Spleen (tissue), 11 donors: ENCODE results near the gene C15orf62. TPM values are rescaled to one million over a fixed set of nuclear protein-coding genes. Genes with fewer than 3 reads are reported as not detected.

Experiments
- DNase-seq: peaks from one replicate; pipeline ENCODE4 v3.0.0-alpha.2; 2020
- H3K27ac ChIP-seq, 8 donors: fragments of 200-600 bp; sonication (generic) in 7 of 8; 1 replicate in 4 of 8; 2 replicates in 4 of 8; pipeline versions ENCODE4 v1.5.0 to v1.8.0; 2016 to 2021; ENCODE audit warnings: inconsistent platforms in 4 of 8, mild to moderate bottlenecking in 4 of 8, moderate library complexity in 1 of 8
- H3K27me3 ChIP-seq, 7 donors: fragments of 200-600 bp; sonication (generic) in 6 of 7; replicated peaks in 1 of 7; 1 replicate in 4 of 7; 2 replicates in 3 of 7; pipeline versions ENCODE4 v1.5.0 to v1.8.0; 2016 to 2021; ENCODE audit warnings: inconsistent platforms in 3 of 7, mild to moderate bottlenecking in 1 of 7
- H3K36me3 ChIP-seq, 6 donors: fragments of 200-600 bp; sonication (generic) in 5 of 6; 1 replicate in 4 of 6; 2 replicates in 2 of 6; pipeline versions ENCODE4 v1.5.0 to v1.8.0; 2016 to 2021; ENCODE audit warnings: inconsistent platforms in 2 of 6
- H3K4me1 ChIP-seq, 6 donors: fragments of 200-600 bp; sonication (generic) in 5 of 6; 1 replicate in 3 of 6; 2 replicates in 3 of 6; pipeline versions ENCODE4 v1.5.0 to v1.8.0; 2016 to 2021; ENCODE audit warnings: inconsistent platforms in 3 of 6
- H3K4me3 ChIP-seq, 8 donors: fragments of 200-600 bp; sonication (generic) in 7 of 8; 1 replicate in 4 of 8; 2 replicates in 4 of 8; pipeline versions ENCODE4 v1.5.0 to v1.8.0; 2016 to 2021; ENCODE audit warnings: inconsistent platforms in 4 of 8, mild to moderate bottlenecking in 4 of 8, moderate library complexity in 2 of 8
- H3K9me3 ChIP-seq, 8 donors: fragments of 200-600 bp; sonication (generic) in 7 of 8; 1 replicate in 4 of 8; 2 replicates in 4 of 8; pipeline versions ENCODE4 v1.5.0 to v1.8.0; 2016 to 2021; ENCODE audit warnings: inconsistent platforms in 4 of 8
- POLR2A ChIP-seq, 3 donors: fragments of 450-650 bp; IDR thresholded peaks; one replicate each; pipeline ENCODE4 v1.5.1; 2017; ENCODE audit warnings: antibody characterized with exemption in 3 of 3, mild to moderate bottlenecking in 1 of 3
- POLR2AphosphoS5 ChIP-seq, 3 donors: sonication (generic); formaldehyde crosslinking; IDR thresholded peaks; one replicate each; pipeline ENCODE4 v1.5.1; 2017; ENCODE audit warnings: antibody characterized with exemption in 3 of 3
- WGBS, 5 donors: extraction: QIAGEN DNeasy Blood & Tissue Kit in 3 of 5; methylation state at CpG; one replicate each; pipeline versions ENCODE4 v1.1.5 to v1.1.7; 2013 to 2018; 5-methylcytosine and 5-hydroxymethylcytosine counted together
- intact Hi-C: fragments of 100-400 bp; cut with DNase I; formaldehyde crosslinking; loops from one replicate; pipeline ENCODE4 v1.15.0; 2023; ENCODE audit warnings: low total_unique reads
- polyA plus RNA-seq, 3 donors: library from polyadenylated mRNA; stranded (reverse); fragments of 200-250 nt; gene quantifications; one replicate each; pipeline ENCODE4 v1.2.1, GENCODE V29; 2013
- total RNA-seq, 7 donors: library from RNA; depleted of rRNA in 3 of 7; stranded (reverse); fragments of >200 nt in 3 of 7; fragmentation: NEBNext Ultra II Directional in 4 of 7; extraction: Animal tissue kit (Norgen Biotek cat#: 25700) in 4 of 7; gene quantifications; one replicate each; pipeline versions ENCODE4 v1.1.0 to v1.2.1, GENCODE V29; 2016 to 2021
- TF ChIP-seq, protein P1 (sequence below), 11 experiments: fragments of 200-600 bp in 7 of 11; fragments of 450-650 bp in 4 of 11; sonication (generic) in 4 of 11; IDR thresholded peaks in 8 of 11; conservative IDR thresholded peaks in 3 of 11; 1 replicate in 7 of 11; 2 replicates in 4 of 11; pipeline versions ENCODE4 v1.4.0 to v1.8.0; 2016 to 2021; ENCODE audit warnings: antibody characterized with exemption in 11 of 11, inconsistent platforms in 4 of 11, mild to moderate bottlenecking in 1 of 11
- donor health status: healthy with polysubstance abuse.
- donor health status: DM: no; HTN: no; CAD: no; lungs with moderate emphysema.
- donor health status: DM: no; HTN: no; CAD: no.
- donor health status: Bipolar disorder and iron deficiency.
- donor health status: healthy.
- donor health status: DM: no; HTN: no; CAD: no.
- donor health status: DM: yes; HTN: yes; CAD: no.

Gene C15orf62
- total and polyA plus RNA-seq, 10 donors = 0.20 to 0.66 (median 0.38) TPM; not detected in 1

- peaks cover 16 to 60% (median 32%) of the 10 kb centered on the region in 6 donors for H3K4me1 ChIP-seq
- H3K9me3 ChIP-seq = no peaks in the 10 kb centered on the region
- WGBS, 5 donors = 93 to 98% (median 95%) methylated on average over 4 of the region's 4 CpGs
- H3K36me3 ChIP-seq = peaks cover 3 to 70% (median 33%) of the 10 kb centered on the region in 6 donors
- H3K4me3 ChIP-seq = no peak overlapping the region
- TF ChIP-seq POLR2AphosphoS5 (IDR thresholded peaks at IDR 0.05) (no peak), POLR2A (IDR thresholded peaks at IDR 0.05) (no peak)
- TF ChIP-seq, protein P1, sequence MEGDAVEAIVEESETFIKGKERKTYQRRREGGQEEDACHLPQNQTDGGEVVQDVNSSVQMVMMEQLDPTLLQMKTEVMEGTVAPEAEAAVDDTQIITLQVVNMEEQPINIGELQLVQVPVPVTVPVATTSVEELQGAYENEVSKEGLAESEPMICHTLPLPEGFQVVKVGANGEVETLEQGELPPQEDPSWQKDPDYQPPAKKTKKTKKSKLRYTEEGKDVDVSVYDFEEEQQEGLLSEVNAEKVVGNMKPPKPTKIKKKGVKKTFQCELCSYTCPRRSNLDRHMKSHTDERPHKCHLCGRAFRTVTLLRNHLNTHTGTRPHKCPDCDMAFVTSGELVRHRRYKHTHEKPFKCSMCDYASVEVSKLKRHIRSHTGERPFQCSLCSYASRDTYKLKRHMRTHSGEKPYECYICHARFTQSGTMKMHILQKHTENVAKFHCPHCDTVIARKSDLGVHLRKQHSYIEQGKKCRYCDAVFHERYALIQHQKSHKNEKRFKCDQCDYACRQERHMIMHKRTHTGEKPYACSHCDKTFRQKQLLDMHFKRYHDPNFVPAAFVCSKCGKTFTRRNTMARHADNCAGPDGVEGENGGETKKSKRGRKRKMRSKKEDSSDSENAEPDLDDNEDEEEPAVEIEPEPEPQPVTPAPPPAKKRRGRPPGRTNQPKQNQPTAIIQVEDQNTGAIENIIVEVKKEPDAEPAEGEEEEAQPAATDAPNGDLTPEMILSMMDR (IDR thresholded peaks at IDR 0.05 in 8 of 11, conservative IDR thresholded peaks at IDR 0.05 in 3 of 11) = no peak
- DNase-seq = no peak
- H3K27ac ChIP-seq = no peak overlapping the region
- H3K27me3 ChIP-seq = no peaks in the 10 kb centered on the region
- intact Hi-C loops = no loop called here
Observed at GRCh38 chr15:40750885-40751284, 18.9 kb upstream of the C15orf62 start.

DNA sequence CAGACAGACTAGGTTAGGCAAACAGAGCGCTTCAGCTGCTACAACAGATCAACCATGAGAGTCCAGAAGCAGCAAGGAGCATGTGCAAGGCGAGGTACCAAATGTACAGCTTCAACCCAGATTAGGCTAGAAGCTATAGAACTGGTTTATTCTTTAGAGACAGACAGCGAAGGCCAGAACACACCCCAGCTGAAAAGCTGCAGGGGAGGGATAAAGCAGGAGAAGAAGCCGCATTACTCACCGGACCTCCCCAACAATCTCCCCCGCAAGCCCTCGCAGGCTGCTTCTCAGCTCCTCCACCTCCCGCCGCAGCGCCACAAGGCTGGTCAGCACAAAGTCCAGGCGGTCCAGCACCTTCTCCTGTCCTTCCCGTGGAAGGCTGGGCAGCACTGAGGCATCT lies 18.0 kb upstream of the C15orf62 start:
- H3K27me3 ChIP-seq = no peaks in the 10 kb centered on the region
- intact Hi-C loops = no loop called here
- no peak overlapping the region for H3K4me3 ChIP-seq
- WGBS, 5 donors = 94 to 96% (median 95%) methylated on average over 5 to 12 of the region's 12 CpGs
- no peak for DNase-seq
- H3K9me3 ChIP-seq = no peaks in the 10 kb centered on the region
- TF ChIP-seq, protein P1 (IDR thresholded peaks at IDR 0.05 in 8 of 11, conservative IDR thresholded peaks at IDR 0.05 in 3 of 11) = no peak
- no peak for TF ChIP-seq POLR2A (IDR thresholded peaks at IDR 0.05)
- TF ChIP-seq POLR2AphosphoS5 (IDR thresholded peaks at IDR 0.05) = no peak
- peaks cover 16 to 57% (median 32%) of the 10 kb centered on the region in 6 donors for H3K4me1 ChIP-seq
- H3K27ac ChIP-seq = no peak overlapping the region
- peaks cover 3 to 62% (median 33%) of the 10 kb centered on the region in 6 donors for H3K36me3 ChIP-seq

GRCh38 chr15:40754574-40754882 lies 15.3 kb upstream of the C15orf62 start:
- Histone ChIP-seq H3K4me1 (peaks cover 16 to 43% (median 32%) of the 10 kb centered on the region in 6 donors), H3K9me3 (no peaks in the 10 kb centered on the region), H3K4me3 (peak overlapping the region; percentile 82 to 96 (median 89)), H3K36me3 (peaks cover 3 to 35% (median 21%) of the 10 kb centered on the region in 6 donors), H3K27ac (peak overlapping the region; percentile 70 to 90 (median 82)), H3K27me3 (no peaks in the 10 kb centered on the region)
- TF ChIP-seq POLR2AphosphoS5 (IDR thresholded peaks at IDR 0.05) (no peak), POLR2A (IDR thresholded peaks at IDR 0.05) (no peak)
- TF ChIP-seq, protein P1 (IDR thresholded peaks at IDR 0.05 in 8 of 11, conservative IDR thresholded peaks at IDR 0.05 in 3 of 11) = no peak
- WGBS, 5 donors = 0 to 1% (median 0%) methylated on average over 5 to 22 of the region's 22 CpGs
- intact Hi-C loops = no loop called here
- peak; percentile 89 for DNase-seq

- 1 to 2% (median 1%) methylated on average over 44 to 66 of the region's 66 CpGs for WGBS, 5 donors
- no peaks in the 10 kb centered on the region for H3K27me3 ChIP-seq
- peaks cover 16 to 43% (median 32%) of the 10 kb centered on the region in 6 donors for H3K4me1 ChIP-seq
- peak within 1 kb of the TSS; percentile 78 to 90 (median 84) for H3K27ac ChIP-seq
- intact Hi-C loops = no loop called here
- TF ChIP-seq POLR2AphosphoS5 (IDR thresholded peaks at IDR 0.05) (peak; percentile 88 to 96 (median 92)), POLR2A (IDR thresholded peaks at IDR 0.05) (peak in 1 of 3 donors; percentile 95)
- TF ChIP-seq, protein P1 (IDR thresholded peaks at IDR 0.05 in 8 of 11, conservative IDR thresholded peaks at IDR 0.05 in 3 of 11) = peak in 8 of 11 experiments; percentile 13 to 52 (median 27)
- peaks cover 3 to 29% (median 18%) of the 10 kb centered on the region in 6 donors for H3K36me3 ChIP-seq
- H3K9me3 ChIP-seq = no peaks in the 10 kb centered on the region
- DNase-seq = peak; percentile 99
- peak within 1 kb of the TSS; percentile 82 to 96 (median 89) for H3K4me3 ChIP-seq
Observed at GRCh38 chr15:40754883-40755811, 14.6 kb upstream of the C15orf62 start, which contains the start of gene RMDN3. Gene RMDN3, minus strand, starts transcription at chr15:40755254. Its CDS starts 471 bp downstream, at chr15:40754783.
